ENCODE results near the gene BCL2L2.

Gene BCL2L2

DNA sequence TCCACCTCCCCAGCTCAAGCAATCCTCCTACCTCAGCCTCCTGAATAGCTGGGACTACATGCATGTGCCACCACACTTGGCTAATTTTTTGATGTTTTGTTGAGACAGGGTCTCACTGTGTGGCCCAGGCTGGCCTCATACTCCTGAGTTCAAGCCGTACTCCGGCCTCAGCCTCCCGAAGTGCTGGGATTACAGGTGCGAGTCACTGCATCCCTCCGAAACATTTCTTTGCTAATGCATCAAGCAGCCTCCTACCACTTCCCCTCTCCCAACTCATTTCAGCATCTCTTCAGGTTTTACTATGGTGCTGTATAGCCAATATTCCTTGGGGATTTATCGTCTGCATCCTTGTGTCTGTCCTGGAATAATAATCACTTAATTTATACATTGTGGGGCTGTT lies 48.4 kb downstream of the BCL2L2 start:
- TF ChIP-seq, protein P1, sequence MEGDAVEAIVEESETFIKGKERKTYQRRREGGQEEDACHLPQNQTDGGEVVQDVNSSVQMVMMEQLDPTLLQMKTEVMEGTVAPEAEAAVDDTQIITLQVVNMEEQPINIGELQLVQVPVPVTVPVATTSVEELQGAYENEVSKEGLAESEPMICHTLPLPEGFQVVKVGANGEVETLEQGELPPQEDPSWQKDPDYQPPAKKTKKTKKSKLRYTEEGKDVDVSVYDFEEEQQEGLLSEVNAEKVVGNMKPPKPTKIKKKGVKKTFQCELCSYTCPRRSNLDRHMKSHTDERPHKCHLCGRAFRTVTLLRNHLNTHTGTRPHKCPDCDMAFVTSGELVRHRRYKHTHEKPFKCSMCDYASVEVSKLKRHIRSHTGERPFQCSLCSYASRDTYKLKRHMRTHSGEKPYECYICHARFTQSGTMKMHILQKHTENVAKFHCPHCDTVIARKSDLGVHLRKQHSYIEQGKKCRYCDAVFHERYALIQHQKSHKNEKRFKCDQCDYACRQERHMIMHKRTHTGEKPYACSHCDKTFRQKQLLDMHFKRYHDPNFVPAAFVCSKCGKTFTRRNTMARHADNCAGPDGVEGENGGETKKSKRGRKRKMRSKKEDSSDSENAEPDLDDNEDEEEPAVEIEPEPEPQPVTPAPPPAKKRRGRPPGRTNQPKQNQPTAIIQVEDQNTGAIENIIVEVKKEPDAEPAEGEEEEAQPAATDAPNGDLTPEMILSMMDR (IDR thresholded peaks at IDR 0.05; ENCODE audit: low read depth, low read length, missing control alignments) = no peak
- no peak overlapping the region for H3K4me3 ChIP-seq (ENCODE audit: low read depth, low read length)
- DNase-seq (ENCODE audit: low read depth) = no peak

GRCh38 chr14:23355871-23356435 lies 49.3 kb downstream of the BCL2L2 start:
- DNase-seq (ENCODE audit: low read depth) = no peak
- H3K4me3 ChIP-seq (ENCODE audit: low read depth, low read length) = no peak overlapping the region
- TF ChIP-seq, protein P1 (IDR thresholded peaks at IDR 0.05; ENCODE audit: low read depth, low read length, missing control alignments) = no peak

- no peak for DNase-seq (ENCODE audit: low read depth)
- no peak overlapping the region for H3K4me3 ChIP-seq (ENCODE audit: low read depth, low read length)
- TF ChIP-seq, protein P1 (IDR thresholded peaks at IDR 0.05; ENCODE audit: low read depth, low read length, missing control alignments) = no peak
These were observed 50.0 kb downstream of the BCL2L2 start for GRCh38 chr14:23356662-23357061.

- H3K4me3 ChIP-seq (ENCODE audit: low read depth, low read length) = no peak overlapping the region
- TF ChIP-seq, protein P1 (IDR thresholded peaks at IDR 0.05; ENCODE audit: low read depth, low read length, missing control alignments) = no peak
- no peak for DNase-seq (ENCODE audit: low read depth)
These were observed 50.6 kb downstream of the BCL2L2 start for GRCh38 chr14:23357261-23357660.

- H3K4me3 ChIP-seq (ENCODE audit: low read depth, low read length) = no peak overlapping the region
- DNase-seq (ENCODE audit: low read depth) = no peak
- TF ChIP-seq, protein P1 (IDR thresholded peaks at IDR 0.05; ENCODE audit: low read depth, low read length, missing control alignments) = no peak
These were observed 51.4 kb downstream of the BCL2L2 start for GRCh38 chr14:23358042-23358441.

GRCh38 chr14:23358553-23359166 lies 52.0 kb downstream of the BCL2L2 start:
- DNase-seq (ENCODE audit: low read depth) = no peak
- TF ChIP-seq, protein P1 (IDR thresholded peaks at IDR 0.05; ENCODE audit: low read depth, low read length, missing control alignments) = no peak
- H3K4me3 ChIP-seq (ENCODE audit: low read depth, low read length) = no peak overlapping the region

DNA sequence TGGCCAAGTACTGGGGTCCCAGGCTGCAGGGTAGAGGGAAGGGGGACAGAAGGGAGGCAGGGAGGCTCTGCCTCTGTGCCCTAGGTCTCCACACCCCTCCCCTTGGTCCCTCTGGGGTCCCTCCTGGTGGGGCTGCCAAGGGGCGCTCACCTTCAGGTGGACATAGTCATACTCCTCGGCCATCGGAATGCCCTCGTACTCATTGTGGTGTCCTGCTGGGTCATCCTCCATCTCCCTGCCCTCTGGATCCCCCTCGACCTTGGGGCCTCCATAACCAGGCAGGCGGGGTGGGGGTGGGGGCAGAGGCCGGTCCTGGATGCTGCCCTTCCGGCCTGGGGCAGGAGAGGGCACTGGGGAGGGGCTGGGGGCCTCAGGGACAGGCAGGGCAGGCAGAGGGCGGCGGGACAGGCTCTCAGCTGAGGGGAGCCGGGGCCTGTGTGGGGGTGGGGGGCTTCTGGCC lies 52.6 kb downstream of the BCL2L2 start:
- TF ChIP-seq, protein P1 (IDR thresholded peaks at IDR 0.05; ENCODE audit: low read depth, low read length, missing control alignments) = no peak
- H3K4me3 ChIP-seq (ENCODE audit: low read depth, low read length) = no peak overlapping the region
- DNase-seq (ENCODE audit: low read depth) = no peak

Data from GM12864 (cell line).